ENCODE data around the gene LPCAT2. TPM values are rescaled to one million over a fixed set of nuclear protein-coding genes. Genes with fewer than 3 reads are reported as not detected.
"Not testable (repeated sequence)": the region's sequence is repeated elsewhere in the genome, so short reads cannot be mapped to it uniquely, and the experiment has no call there.

LPCAT2 gene
- total RNA-seq, 1 experiment from 2014 or later: 0.47 TPM

DNA sequence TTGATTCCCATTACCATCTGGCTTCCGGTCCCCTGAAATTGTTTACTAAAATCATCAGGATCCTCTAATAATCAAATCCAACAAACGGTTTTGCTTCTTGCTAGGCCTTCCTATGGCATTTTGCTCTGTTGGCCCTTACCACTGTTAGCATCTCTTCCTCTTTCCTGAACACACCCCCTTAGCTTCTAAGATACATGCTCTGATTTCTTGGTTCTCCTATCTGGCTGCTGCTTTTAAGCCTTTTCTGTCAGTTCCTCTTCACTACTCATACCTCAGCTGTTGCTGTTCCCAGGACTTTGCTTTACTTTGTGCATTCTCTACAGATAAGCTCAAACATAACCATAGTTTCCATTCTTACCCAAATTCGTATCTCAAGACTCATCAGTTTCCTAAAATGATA is 69.0 kb downstream of the LPCAT2 start:
- no peaks in the 10 kb centered on the region for H3K36me3 ChIP-seq
- DNase-seq (ENCODE audit: low read depth in 1 of 2, low spot score in 2 of 2): no peak
- H3K4me1 ChIP-seq (replicated peaks): no peaks in the 10 kb centered on the region
- no peak overlapping the region for H3K27ac ChIP-seq
- no peaks in the 10 kb centered on the region for H3K9me3 ChIP-seq (replicated peaks)
- H3K4me3 ChIP-seq: no peak overlapping the region
- 0 out of 2 replicates have a peak, but pooled peaks cover 2% of the 10 kb centered on the region for H3K27me3 ChIP-seq (replicated peaks)

DNA sequence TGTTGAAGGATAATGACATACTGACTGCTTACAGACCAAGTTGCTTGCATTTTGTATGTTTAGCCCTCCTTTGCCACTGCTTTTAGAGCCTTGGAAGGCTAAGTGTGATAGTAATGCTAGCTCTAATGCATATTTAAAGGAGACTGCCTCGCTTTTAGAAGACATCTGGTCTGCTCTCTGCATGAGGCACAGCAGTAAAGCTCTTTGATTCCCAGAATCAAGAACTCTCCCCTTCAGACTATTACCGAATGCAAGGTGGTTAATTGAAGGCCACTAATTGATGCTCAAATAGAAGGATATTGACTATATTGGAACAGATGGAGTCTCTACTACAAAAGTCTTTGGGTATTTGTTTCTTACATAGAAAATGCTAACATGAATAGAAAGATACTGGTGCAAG is 76.8 kb downstream of the LPCAT2 start:
- Histone ChIP-seq H3K4me3 (no peak overlapping the region), H3K36me3 (no peaks in the 10 kb centered on the region), H3K4me1 (replicated peaks) (no peaks in the 10 kb centered on the region), H3K9me3 (replicated peaks) (no peaks in the 10 kb centered on the region), H3K27me3 (replicated peaks) (no peaks in the 10 kb centered on the region; the same call in 1 of the 2 replicates), H3K27ac (no peak overlapping the region)
- no peak for DNase-seq (ENCODE audit: low read depth in 1 of 2, low spot score in 2 of 2)

DNA sequence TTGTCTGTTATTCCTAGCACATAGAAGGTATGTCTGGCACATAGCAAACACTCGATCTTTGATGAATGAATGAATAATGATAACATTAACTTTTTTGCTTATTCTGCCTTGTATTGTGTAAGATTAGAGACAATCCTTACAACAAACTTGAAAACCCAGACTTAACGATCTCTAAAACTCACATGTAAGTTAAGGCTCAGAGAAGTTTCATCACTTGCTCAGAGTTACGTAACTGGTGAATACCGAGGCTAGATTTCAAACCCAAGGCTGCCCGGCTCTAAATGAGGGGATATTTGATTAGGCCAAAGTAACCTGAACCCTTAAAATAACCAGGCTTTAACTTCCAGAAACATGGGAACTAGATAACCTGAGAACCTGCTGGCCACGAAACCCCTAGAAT is 79.9 kb downstream of the LPCAT2 start:
- H3K36me3 ChIP-seq: no peaks in the 10 kb centered on the region
- H3K27ac ChIP-seq: no peak overlapping the region
- H3K27me3 ChIP-seq (replicated peaks): peaks cover 3% of the 10 kb centered on the region; the same call in 1 of the 2 replicates
- H3K4me3 ChIP-seq: no peak overlapping the region
- H3K9me3 ChIP-seq (replicated peaks): no peaks in the 10 kb centered on the region
- no peaks in the 10 kb centered on the region for H3K4me1 ChIP-seq (replicated peaks)
- DNase-seq (ENCODE audit: low read depth in 1 of 2, low spot score in 2 of 2): no peak

DNA sequence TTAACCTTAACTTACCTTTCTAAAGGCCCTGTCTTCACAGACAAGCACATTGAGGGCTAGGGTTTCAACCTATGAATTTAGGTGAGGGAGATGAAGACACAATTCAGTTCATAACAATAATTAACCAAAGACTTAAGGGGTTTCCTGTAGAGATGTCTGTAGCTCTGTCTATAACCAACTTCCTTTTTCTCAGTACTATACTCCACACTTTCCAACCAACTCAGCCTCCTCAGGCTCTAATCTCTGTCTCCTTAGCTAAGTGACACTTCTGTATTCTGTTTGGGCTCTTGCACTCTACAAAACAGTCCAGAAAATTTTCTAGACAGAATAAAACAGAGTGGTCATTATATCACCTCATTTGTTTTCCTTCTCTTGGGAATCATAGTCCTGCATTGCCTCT is 83.4 kb downstream of the LPCAT2 start:
- H3K4me3 ChIP-seq: no peak overlapping the region
- peaks cover 9% of the 10 kb centered on the region for H3K27me3 ChIP-seq (replicated peaks)
- no peak for DNase-seq (ENCODE audit: low read depth in 1 of 2, low spot score in 2 of 2)
- no peaks in the 10 kb centered on the region for H3K4me1 ChIP-seq (replicated peaks)
- H3K27ac ChIP-seq: no peak overlapping the region
- no peaks in the 10 kb centered on the region for H3K9me3 ChIP-seq (replicated peaks)
- H3K36me3 ChIP-seq: no peaks in the 10 kb centered on the region

DNA sequence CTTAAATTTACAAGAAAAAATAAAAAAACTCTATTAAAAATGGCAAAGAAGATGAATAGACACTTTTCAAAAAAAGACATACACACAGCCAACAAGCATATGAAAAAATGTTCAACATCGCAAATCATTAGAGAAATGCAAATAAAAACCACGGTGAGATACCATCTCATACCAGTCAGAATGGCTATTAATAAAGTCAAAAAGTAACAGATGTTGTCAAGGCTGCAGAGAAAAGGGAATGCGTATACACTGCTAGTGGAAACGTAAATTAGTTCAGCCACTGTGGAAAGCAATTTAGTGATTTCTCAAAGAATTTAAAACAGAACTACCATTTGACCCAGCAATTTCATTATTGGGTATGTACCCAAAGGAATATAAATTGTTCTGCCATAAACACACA is 89.1 kb downstream of the LPCAT2 start:
- DNase-seq (ENCODE audit: low read depth in 1 of 2, low spot score in 2 of 2): no peak
- Histone ChIP-seq H3K4me3 (no peak overlapping the region), H3K27ac (no peak overlapping the region), H3K36me3 (no peaks in the 10 kb centered on the region), H3K27me3 (replicated peaks) (peaks cover 6% of the 10 kb centered on the region), H3K9me3 (replicated peaks) (no peaks in the 10 kb centered on the region), H3K4me1 (replicated peaks) (no peaks in the 10 kb centered on the region)

DNA sequence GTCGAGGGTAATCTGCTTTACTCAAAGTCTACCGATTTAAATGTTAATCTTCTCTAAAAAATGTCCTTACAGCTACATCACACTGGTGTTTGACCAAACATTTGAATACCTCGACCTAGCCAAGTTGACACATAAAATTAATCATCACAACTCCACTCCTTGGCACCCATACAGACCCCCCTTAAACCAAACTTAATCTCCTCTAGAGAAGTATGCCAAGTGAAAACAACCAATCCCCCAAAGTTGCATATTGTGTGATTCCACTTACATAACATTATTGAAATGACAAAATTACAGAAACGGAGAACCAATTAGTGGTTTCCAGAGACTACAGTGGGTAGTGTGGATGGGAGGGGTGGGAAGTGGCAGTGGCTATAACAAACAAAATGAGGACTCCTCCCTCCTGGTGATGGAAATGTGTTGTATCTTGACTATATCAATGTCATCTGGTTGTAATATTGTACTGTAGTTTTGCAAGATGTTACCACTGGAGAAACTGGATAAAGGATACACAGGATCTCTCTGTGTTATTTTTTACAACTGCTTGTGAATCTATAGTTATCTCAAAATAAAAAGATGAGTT is 97.0 kb downstream of the LPCAT2 start:
- no peak overlapping the region for H3K27ac ChIP-seq
- H3K4me1 ChIP-seq (replicated peaks): no peaks in the 10 kb centered on the region
- no peaks in the 10 kb centered on the region for H3K9me3 ChIP-seq (replicated peaks)
- DNase-seq (ENCODE audit: low read depth in 1 of 2, low spot score in 2 of 2): no peak
- no peaks in the 10 kb centered on the region for H3K36me3 ChIP-seq
- H3K4me3 ChIP-seq: no peak overlapping the region
- 0 out of 2 replicates have a peak, but pooled peaks cover 3% of the 10 kb centered on the region for H3K27me3 ChIP-seq (replicated peaks)

DNA sequence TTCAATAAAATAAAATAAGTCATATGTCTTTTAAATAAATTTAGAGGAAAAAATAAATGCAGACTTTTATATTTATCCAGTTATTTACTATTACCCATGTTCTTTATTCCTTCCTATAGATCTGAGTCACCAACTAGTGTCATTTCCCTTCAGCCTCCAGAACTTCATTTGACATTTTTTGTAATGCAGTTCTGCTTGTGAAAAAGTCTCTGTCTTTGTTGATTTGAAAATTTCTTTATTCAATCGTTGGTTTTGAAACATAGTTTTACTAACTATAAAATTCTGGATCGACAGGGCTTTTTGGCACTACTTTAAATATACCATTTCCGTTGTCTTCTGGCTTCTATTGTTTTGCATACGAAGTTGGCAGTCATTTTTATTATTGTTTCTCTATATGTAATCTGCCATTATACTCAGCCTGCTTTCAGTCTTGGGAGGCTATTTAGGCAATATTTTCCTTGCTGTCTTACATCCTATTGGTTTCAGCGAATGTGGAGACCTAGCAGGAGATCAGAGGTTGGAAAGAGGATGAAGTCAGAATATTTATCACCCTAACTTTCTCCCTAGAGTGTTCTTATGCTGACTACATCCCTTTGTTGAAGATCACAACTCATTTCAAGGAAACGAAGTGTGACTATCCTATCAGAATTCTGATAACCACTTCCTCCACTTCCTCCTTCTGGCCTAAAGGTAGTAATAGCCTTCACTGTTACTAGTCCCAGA is 104.9 kb downstream of the LPCAT2 start:
- Histone ChIP-seq H3K27ac (no peak overlapping the region), H3K4me3 (no peak overlapping the region), H3K36me3 (no peaks in the 10 kb centered on the region), H3K27me3 (replicated peaks) (no peaks in the 10 kb centered on the region; the same call in 1 of the 2 replicates), H3K4me1 (replicated peaks) (no peaks in the 10 kb centered on the region), H3K9me3 (replicated peaks) (no peaks in the 10 kb centered on the region)
- no peak for DNase-seq (ENCODE audit: low read depth in 1 of 2, low spot score in 2 of 2)

DNA sequence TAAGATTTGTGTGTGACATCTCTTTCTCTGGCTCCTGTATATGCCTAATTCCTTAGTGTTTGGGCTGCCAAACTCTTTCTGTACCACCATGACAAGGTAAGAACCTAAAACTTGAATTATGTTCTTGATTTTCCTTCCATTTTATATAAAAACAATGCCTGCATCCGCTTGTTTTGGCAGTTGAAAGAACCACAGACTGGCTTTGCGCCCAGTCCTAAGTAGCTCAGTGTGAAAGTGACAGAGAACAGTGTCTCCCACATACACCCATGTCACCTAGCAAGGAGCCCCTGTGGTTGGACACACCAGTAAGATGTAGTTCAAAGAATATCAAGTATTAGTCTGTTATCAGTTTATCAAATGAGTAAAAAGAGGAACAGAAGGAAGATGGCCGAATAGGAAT is 106.2 kb downstream of the LPCAT2 start:
- no peaks in the 10 kb centered on the region for H3K9me3 ChIP-seq (replicated peaks)
- H3K27ac ChIP-seq: no peak overlapping the region
- H3K27me3 ChIP-seq (replicated peaks): peaks cover 3% of the 10 kb centered on the region
- H3K4me1 ChIP-seq (replicated peaks): no peaks in the 10 kb centered on the region
- H3K36me3 ChIP-seq: no peaks in the 10 kb centered on the region
- no peak for DNase-seq (ENCODE audit: low read depth in 1 of 2, low spot score in 2 of 2)
- H3K4me3 ChIP-seq: no peak overlapping the region

DNA sequence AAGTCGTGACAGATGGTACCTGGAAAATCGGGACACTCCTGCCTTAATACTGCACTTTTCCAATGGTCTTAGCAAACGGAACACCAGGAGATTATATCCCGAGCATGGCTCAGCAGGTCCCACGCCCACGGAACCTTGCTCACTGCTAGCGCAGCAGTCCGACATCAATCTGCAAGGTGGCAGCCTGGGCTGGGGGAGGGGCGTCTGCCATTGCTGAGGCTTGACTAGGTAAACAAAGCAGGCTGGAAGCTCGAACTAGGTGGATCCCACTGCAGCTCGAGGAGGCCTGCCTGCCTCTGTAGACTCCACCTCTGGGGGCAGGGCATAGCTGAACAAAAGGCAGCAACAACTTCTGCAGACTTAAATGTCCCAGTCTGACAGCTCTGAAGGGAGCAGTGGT is 106.8 kb downstream of the LPCAT2 start:
- not testable (repeated sequence) for H3K4me1 ChIP-seq (replicated peaks); H3K4me3 ChIP-seq; H3K27ac ChIP-seq; H3K9me3 ChIP-seq (replicated peaks); H3K36me3 ChIP-seq; H3K27me3 ChIP-seq (replicated peaks); DNase-seq (ENCODE audit: low read depth in 1 of 2, low spot score in 2 of 2)

DNA sequence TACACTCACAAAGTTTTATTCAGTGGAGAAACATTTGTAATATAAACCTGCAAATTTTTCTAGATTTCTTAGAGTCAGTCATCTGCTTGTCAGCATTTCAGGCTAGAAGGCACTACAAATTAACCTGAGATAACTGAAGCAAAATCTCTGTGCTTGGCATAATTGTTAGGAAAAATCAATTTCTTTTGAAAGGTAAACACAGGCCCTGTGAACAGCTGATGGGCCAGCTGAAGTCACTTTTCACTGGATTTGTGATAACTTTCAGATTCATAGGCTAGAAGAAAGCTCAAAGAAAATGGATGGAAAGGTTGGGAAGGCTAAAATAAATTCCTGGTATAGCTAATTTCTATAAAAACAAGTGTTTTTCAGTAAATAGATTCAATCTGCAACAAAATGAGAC is 112.9 kb downstream of the LPCAT2 start:
- no peak overlapping the region for H3K4me3 ChIP-seq
- no peak overlapping the region for H3K27ac ChIP-seq
- peaks cover 10% of the 10 kb centered on the region; the same call in 1 of the 2 replicates for H3K27me3 ChIP-seq (replicated peaks)
- peaks cover 8% of the 10 kb centered on the region for H3K4me1 ChIP-seq (replicated peaks)
- H3K36me3 ChIP-seq: no peaks in the 10 kb centered on the region
- no peak for DNase-seq (ENCODE audit: low read depth in 1 of 2, low spot score in 2 of 2)
- no peaks in the 10 kb centered on the region for H3K9me3 ChIP-seq (replicated peaks)

DNA sequence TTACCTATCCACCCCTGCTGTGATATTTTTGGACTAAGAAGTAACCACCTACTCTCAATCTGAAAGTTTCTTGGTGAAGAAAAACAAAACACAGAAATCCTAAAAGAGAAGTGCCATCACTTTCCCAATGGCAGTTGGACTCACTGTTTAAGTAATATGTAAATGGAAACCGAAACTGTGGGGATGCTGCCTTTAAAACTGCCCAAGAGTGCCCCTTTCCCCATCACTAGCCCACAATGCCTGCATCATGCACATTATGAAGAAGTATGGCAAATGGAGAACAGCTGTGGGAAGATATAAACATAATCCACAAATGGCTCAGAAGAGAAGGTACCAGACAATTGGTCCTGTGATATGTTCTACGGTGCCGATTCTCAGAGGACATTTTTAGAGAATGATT is 113.4 kb downstream of the LPCAT2 start:
- H3K4me1 ChIP-seq (replicated peaks): peaks cover 8% of the 10 kb centered on the region
- DNase-seq (ENCODE audit: low read depth in 1 of 2, low spot score in 2 of 2): no peak
- H3K27me3 ChIP-seq (replicated peaks): peaks cover 10% of the 10 kb centered on the region; the same call in 1 of the 2 replicates
- H3K36me3 ChIP-seq: no peaks in the 10 kb centered on the region
- no peak overlapping the region for H3K27ac ChIP-seq
- H3K4me3 ChIP-seq: no peak overlapping the region
- H3K9me3 ChIP-seq (replicated peaks): no peaks in the 10 kb centered on the region

DNA sequence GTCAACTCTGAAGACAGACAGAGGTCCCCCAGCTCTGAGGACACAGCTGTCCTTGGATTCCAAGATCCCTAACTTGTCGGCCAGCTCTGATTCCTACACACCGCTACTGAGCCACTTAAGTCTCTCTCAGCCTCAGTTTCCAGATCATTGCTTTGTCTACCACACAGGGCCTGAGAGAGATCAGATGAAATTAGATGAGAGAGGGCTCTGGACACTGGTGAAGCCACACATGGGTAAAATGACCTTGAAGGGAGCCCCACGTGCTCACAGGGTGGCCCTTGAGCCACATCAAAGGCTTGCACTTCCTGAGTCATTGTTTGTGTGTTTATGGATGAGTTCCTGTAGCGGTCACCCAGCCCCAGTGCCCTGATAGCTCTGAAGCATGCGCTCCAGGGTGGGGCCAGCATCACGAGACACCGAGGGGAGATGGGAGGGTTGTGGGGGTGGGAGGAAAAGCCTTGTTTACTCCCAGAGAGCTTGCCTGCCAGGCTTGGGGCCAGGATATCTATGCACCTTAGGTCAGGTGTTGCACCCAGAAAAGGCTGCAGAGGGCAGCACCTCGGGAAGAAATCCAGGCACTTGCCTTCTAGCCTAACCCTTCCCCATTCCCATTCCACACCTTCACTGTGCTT is 114.2 kb downstream of the LPCAT2 start:
- Histone ChIP-seq H3K9me3 (replicated peaks) (no peaks in the 10 kb centered on the region), H3K27me3 (replicated peaks) (peaks cover 14% of the 10 kb centered on the region), H3K4me3 (no peak overlapping the region), H3K4me1 (replicated peaks) (peaks cover 8% of the 10 kb centered on the region), H3K27ac (no peak overlapping the region), H3K36me3 (no peaks in the 10 kb centered on the region)
- peak; percentile 51 to 69 for DNase-seq (ENCODE audit: low read depth in 1 of 2, low spot score in 2 of 2)

DNA sequence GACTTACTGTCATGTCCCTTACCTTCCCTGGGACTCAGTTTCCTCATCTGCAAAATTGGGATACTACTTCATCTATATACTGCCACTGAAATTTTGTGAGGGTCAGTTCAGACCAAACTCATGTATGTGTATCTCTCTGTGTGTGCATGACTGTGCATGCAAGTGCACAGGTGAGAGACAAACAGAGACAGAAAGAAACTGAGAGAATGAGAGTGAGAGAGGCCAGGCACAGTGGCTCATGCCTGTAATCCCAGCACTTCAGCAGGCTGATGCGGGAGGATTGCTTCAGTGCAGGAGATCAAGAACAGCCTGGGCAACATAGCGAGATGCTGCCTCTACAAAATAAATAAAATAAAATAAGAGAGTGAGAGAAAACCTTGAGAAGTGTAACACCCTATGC is 114.8 kb downstream of the LPCAT2 start:
- Histone ChIP-seq H3K27me3 (replicated peaks) (peaks cover 14% of the 10 kb centered on the region), H3K9me3 (replicated peaks) (no peaks in the 10 kb centered on the region), H3K36me3 (no peaks in the 10 kb centered on the region), H3K4me1 (replicated peaks) (peaks cover 8% of the 10 kb centered on the region), H3K27ac (no peak overlapping the region), H3K4me3 (no peak overlapping the region)
- DNase-seq (ENCODE audit: low read depth in 1 of 2, low spot score in 2 of 2): no peak

DNA sequence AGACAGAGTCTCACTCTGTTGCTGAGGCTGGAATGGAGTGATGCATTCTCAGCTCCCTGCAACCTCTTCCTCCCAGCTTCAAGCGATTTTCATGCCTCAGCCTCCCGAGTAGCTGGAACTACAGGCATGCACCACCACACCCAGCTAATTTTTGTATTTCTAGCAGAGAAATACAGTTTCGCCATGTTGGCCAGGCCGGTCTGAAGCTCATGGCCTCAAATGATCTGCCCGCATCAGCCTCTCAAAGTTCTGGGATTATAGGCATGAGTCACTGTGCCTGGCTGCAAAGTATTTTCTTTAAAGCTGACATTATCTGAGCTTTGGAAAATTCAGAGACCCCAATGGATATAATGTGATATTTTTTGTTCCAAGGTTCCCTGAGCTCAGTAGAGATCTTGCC is 115.8 kb downstream of the LPCAT2 start:
- Histone ChIP-seq H3K36me3 (no peaks in the 10 kb centered on the region), H3K27me3 (replicated peaks) (peaks cover 11% of the 10 kb centered on the region; the same call in 1 of the 2 replicates), H3K9me3 (replicated peaks) (no peaks in the 10 kb centered on the region), H3K4me1 (replicated peaks) (peaks cover 8% of the 10 kb centered on the region), H3K4me3 (no peak overlapping the region), H3K27ac (no peak overlapping the region)
- no peak for DNase-seq (ENCODE audit: low read depth in 1 of 2, low spot score in 2 of 2)

All from SJSA1 (cell line).